Gastrocnemius medialis (tissue), 4 donors: ENCODE measurements around the gene MAOB. TPM values are rescaled to one million over a fixed set of nuclear protein-coding genes. Genes with fewer than 3 reads are reported as not detected.

Experiments used
- ATAC-seq, 2 donors: fragments of 150-250 bp; one replicate each; pipeline ENCODE4 v1.9.1; 2016
- DNase-seq, 2 donors: peaks; one replicate each; pipeline ENCODE4 v3.0.0-alpha.2; 2019
- H3K27ac ChIP-seq, 4 donors: fragments of 200-600 bp; sonication (generic); 1 replicate in 1 of 4; 2 replicates in 3 of 4; pipeline ENCODE4 v1.5.1; 2016 to 2018; ENCODE audit warnings: mild to moderate bottlenecking in 2 of 4, moderate library complexity in 1 of 4
- H3K27me3 ChIP-seq, 3 donors: fragments of 200-600 bp; sonication (generic) in 2 of 3; 1 replicate in 1 of 3; 2 replicates in 2 of 3; pipeline versions ENCODE4 v1.5.1 to v1.6.0; 2016 to 2019; ENCODE audit warnings: mild to moderate bottlenecking in 1 of 3, moderate library complexity in 1 of 3
- H3K36me3 ChIP-seq, 2 donors: fragments of 200-600 bp; sonication (generic) in 1 of 2; one replicate each; pipeline ENCODE4 v1.5.1; 2017 to 2018
- H3K4me1 ChIP-seq, 2 donors: fragments of 200-600 bp; sonication (generic) in 1 of 2; one replicate each; pipeline ENCODE4 v1.5.1; 2016 to 2017; ENCODE audit warnings: mild to moderate bottlenecking in 2 of 2
- H3K4me3 ChIP-seq, 4 donors: fragments of 200-600 bp; sonication (generic) in 3 of 4; 1 replicate in 1 of 4; 2 replicates in 3 of 4; pipeline ENCODE4 v1.5.1; 2016 to 2019; ENCODE audit warnings: mild to moderate bottlenecking in 2 of 4
- H3K9me3 ChIP-seq, 3 donors: fragments of 200-600 bp; sonication (generic) in 2 of 3; 1 replicate in 1 of 3; 2 replicates in 2 of 3; pipeline ENCODE4 v1.5.1; 2016 to 2019
- CTCF ChIP-seq, 5 experiments: fragments of 450-650 bp in 3 of 5; fragments of 200-600 bp in 2 of 5; sonication (generic) in 2 of 5; IDR thresholded peaks in 4 of 5; conservative IDR thresholded peaks in 1 of 5; 1 replicate in 4 of 5; 2 replicates in 1 of 5; pipeline ENCODE4 v1.5.1; 2016 to 2019; ENCODE audit warnings: antibody characterized with exemption in 5 of 5, mild to moderate bottlenecking in 3 of 5, moderate library complexity in 3 of 5
- POLR2A ChIP-seq, 2 donors: fragments of 450-650 bp; IDR thresholded peaks; one replicate each; pipeline ENCODE4 v1.6.1; 2017; ENCODE audit warnings: antibody characterized with exemption in 2 of 2, mild to moderate bottlenecking in 2 of 2, moderate library complexity in 2 of 2
- in situ Hi-C, 4 donors: fragments of 200-750 bp; cut with MboI; loops; one replicate each; pipeline versions ENCODE4 v1.15.0 to v1.8.0; 2017; ENCODE audit warnings: low sequenced_read_pairs in 4 of 4
- intact Hi-C: fragments of 100-400 bp; cut with DNase I; formaldehyde crosslinking; loops from one replicate; pipeline ENCODE4 v1.15.1; 2023; ENCODE audit warnings: low total_unique reads
- total RNA-seq, 4 donors: library from RNA; depleted of rRNA; stranded (reverse); fragments of >200 nt; gene quantifications; one replicate each; pipeline versions ENCODE4 v1.1.0 to v1.2.3, GENCODE V29; 2016

Gene MAOB
- total RNA-seq, 4 donors from 2014 or later = 7.8 to 34.5 (median 29.3) TPM

- ATAC-seq (no peak), DNase-seq (no peak)
- in situ Hi-C loops = no loop called here
- Histone ChIP-seq H3K4me3 (no peak overlapping the region), H3K27me3 (peaks cover 0 to 9% (median 0%) of the 10 kb centered on the region in 3 donors), H3K9me3 (no peaks in the 10 kb centered on the region), H3K27ac (peak overlapping the region in 3 of 4 donors; percentile 54 to 84 (median 60)), H3K4me1 (peaks cover 19 to 20% of the 10 kb centered on the region in 2 donors), H3K36me3 (no peaks in the 10 kb centered on the region)
- intact Hi-C loops = no loop called here
- TF ChIP-seq CTCF (IDR thresholded peaks at IDR 0.05 in 4 of 5, conservative IDR thresholded peaks at IDR 0.05 in 1 of 5) = no peak
- no peak for TF ChIP-seq POLR2A (IDR thresholded peaks at IDR 0.05)
These were observed 15.8 kb downstream of the MAOB start for GRCh38 chrX:43866423-43866822.

GRCh38 chrX:43865791-43866190, 16.5 kb downstream of the MAOB start:
- Histone ChIP-seq H3K27ac (peak overlapping the region; percentile 9 to 84 (median 52)), H3K27me3 (peaks cover 0 to 9% (median 0%) of the 10 kb centered on the region in 3 donors), H3K9me3 (no peaks in the 10 kb centered on the region), H3K4me1 (peaks cover 25 to 26% of the 10 kb centered on the region in 2 donors), H3K4me3 (no peak overlapping the region), H3K36me3 (no peaks in the 10 kb centered on the region)
- TF ChIP-seq CTCF (IDR thresholded peaks at IDR 0.05 in 4 of 5, conservative IDR thresholded peaks at IDR 0.05 in 1 of 5) = no peak
- no peak for TF ChIP-seq POLR2A (IDR thresholded peaks at IDR 0.05)
- ATAC-seq = no peak
- no peak for DNase-seq
- intact Hi-C loops (no loop called here), in situ Hi-C loops (no loop called here)

DNA sequence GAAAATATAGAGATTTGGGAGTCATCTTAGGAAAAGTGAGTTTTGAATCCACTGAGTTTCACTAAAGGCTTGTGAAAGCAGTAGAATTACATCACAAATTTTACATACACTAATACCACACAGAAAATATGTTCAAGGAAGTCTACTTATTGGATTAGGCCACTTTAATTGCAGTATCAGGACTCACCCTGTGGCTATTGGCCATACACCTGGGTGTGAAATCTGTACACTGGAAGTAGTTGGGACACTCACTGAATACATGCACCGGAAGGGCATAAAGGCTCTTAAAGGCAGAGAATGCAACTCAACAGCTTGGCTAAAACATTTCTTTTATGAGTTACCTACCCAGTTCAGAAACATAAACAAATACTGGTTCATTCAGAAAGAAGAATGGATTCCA, 19.8 kb downstream of the MAOB start:
- TF ChIP-seq POLR2A (IDR thresholded peaks at IDR 0.05) (no peak), CTCF (IDR thresholded peaks at IDR 0.05 in 4 of 5, conservative IDR thresholded peaks at IDR 0.05 in 1 of 5) (no peak)
- in situ Hi-C loops = no loop called here
- intact Hi-C loops = loop anchor here (5.0 kb wide), 1 partner anchor 40 kb away; no protein-coding TSS in a partner anchor
- H3K27me3 ChIP-seq = peaks cover 0 to 9% (median 0%) of the 10 kb centered on the region in 3 donors
- H3K27ac ChIP-seq = peak overlapping the region; percentile 79 to 87 (median 82)
- H3K4me1 ChIP-seq = peaks cover 17 to 31% of the 10 kb centered on the region in 2 donors
- ATAC-seq = peak in 1 of 2 donors; percentile 43
- no peak for DNase-seq
- peak overlapping the region in 1 of 4 donors; percentile 10 for H3K4me3 ChIP-seq
- no peaks in the 10 kb centered on the region for H3K9me3 ChIP-seq
- no peaks in the 10 kb centered on the region for H3K36me3 ChIP-seq

GRCh38 chrX:43861750-43862149, 20.5 kb downstream of the MAOB start:
- in situ Hi-C loops (no loop called here), intact Hi-C loops (loop anchor here (5.0 kb wide), 1 partner anchor 41 kb away; no protein-coding TSS in a partner anchor)
- Histone ChIP-seq H3K9me3 (no peaks in the 10 kb centered on the region), H3K4me1 (peaks cover 14 to 27% of the 10 kb centered on the region in 2 donors), H3K4me3 (no peak overlapping the region), H3K27ac (peak overlapping the region; percentile 79 to 87 (median 82)), H3K27me3 (peaks cover 0 to 9% (median 0%) of the 10 kb centered on the region in 3 donors), H3K36me3 (no peaks in the 10 kb centered on the region)
- TF ChIP-seq CTCF (IDR thresholded peaks at IDR 0.05 in 4 of 5, conservative IDR thresholded peaks at IDR 0.05 in 1 of 5) = no peak
- no peak for TF ChIP-seq POLR2A (IDR thresholded peaks at IDR 0.05)
- peak; percentile 67 to 78 for DNase-seq
- peak; percentile 98 for ATAC-seq
